ENCODE results near the gene DOK7. TPM values are rescaled to one million over a fixed set of nuclear protein-coding genes. Genes with fewer than 3 reads are reported as not detected.
"Not testable (repeated sequence)": the region's sequence is repeated elsewhere in the genome, so short reads cannot be mapped to it uniquely, and the experiment has no call there.

DOK7 gene
- total RNA-seq, 2 experiments from 2014 or later: not detected

DNA sequence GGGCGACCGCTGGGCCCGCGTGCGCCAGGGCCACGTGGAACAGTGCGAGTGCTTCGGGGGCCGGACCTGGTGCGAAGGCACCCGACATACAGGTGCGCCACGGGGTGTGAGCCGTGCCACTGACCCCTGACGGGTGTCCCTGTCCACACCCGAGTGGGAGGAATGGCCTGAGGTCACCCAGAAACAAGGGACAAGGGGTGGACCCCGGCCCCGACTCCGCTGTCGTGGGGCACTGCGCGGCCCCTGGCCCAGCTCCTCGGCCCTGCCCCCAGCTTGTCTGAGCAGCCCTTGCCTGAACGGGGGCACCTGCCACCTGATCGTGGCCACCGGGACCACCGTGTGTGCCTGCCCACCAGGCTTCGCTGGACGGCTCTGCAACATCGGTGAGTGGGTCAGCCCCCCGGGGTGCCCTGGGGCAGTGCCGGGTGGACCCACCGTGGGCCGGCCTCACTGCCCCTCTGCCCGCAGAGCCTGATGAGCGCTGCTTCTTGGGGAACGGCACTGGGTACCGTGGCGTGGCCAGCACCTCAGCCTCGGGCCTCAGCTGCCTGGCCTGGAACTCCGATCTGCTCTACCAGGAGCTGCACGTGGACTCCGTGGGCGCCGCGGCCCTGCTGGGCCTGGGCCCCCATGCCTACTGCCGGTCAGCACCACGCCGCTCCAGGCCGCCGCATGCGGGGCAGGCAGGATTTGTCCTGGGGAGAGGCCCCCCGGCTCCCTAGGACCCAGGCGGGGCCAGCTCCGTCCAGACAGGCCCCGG is 18.6 kb upstream of the DOK7 start:
- Mint-ChIP-seq H3K4me1 (no peaks in the 10 kb centered on the region), H3K36me3 (no peaks in the 10 kb centered on the region), H3K4me3 (no peak overlapping the region), H3K27ac (no peak overlapping the region), H3K9me3 (no peaks in the 10 kb centered on the region), H3K27me3 (no peaks in the 10 kb centered on the region)
- DNase-seq: no peak

DNA sequence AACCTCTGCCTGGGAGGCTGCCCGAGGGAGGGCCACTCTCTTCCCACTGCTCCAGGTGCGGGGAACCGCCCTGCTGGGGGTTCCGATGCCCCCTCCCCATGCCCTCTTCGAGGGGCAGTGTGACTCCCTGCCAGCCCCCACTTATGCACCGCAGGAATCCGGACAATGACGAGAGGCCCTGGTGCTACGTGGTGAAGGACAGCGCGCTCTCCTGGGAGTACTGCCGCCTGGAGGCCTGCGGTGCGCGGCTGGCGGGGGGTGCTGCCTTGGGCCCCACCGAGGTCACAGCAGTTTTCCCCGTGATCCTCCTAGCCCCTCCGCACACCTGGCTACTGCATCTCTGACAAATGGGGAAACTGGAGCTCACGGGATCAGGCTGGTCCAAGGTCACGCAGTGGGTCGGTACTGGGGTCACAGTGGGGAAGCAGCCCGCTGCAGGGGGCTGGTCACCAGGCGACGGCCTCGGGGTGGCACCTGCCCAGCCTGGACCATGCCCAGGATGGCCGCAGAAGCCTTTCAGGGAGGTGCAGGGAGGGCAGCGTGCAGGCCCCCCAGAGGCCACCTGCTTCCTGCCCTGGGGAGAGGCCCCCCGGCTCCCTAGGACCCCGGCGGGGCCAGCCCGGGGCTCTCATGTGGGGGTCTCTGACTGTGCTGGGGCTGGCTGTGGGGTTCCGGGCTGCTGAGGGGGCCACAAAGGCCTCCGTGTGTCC is 17.8 kb upstream of the DOK7 start:
- Mint-ChIP-seq H3K36me3 (no peaks in the 10 kb centered on the region), H3K27ac (no peak overlapping the region), H3K9me3 (no peaks in the 10 kb centered on the region), H3K27me3 (no peaks in the 10 kb centered on the region), H3K4me3 (no peak overlapping the region), H3K4me1 (no peaks in the 10 kb centered on the region)
- DNase-seq: no peak

DNA sequence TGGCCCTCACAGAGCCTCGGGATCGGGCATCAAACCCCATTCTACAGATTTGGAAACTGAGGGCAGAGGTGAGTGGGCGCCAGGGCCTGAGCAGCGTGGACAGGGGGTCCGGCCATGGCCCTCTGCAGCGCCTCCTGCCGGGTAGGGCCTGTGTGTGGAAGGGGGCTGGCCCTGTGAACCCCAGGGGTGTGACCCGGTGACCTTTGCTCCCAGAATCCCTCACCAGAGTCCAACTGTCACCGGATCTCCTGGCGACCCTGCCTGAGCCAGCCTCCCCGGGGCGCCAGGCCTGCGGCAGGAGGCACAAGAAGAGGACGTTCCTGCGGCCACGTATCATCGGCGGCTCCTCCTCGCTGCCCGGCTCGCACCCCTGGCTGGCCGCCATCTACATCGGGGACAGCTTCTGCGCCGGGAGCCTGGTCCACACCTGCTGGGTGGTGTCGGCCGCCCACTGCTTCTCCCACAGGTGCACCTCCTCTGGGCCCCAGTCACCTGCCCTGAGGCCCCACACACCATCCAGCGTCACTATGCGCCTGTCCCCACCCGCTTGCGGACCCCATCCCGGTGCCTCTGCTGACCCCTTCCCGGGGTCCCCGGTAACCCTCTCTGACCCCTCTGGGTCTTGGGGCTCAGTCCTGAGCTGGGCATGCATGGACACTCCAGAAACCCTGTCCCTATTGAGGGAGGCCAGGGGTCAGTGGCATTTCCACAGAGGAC is 17.1 kb upstream of the DOK7 start:
- Mint-ChIP-seq H3K27ac (no peak overlapping the region), H3K36me3 (no peaks in the 10 kb centered on the region), H3K4me1 (no peaks in the 10 kb centered on the region), H3K27me3 (peaks cover 4% of the 10 kb centered on the region), H3K4me3 (no peak overlapping the region), H3K9me3 (no peaks in the 10 kb centered on the region)
- no peak for DNase-seq

DNA sequence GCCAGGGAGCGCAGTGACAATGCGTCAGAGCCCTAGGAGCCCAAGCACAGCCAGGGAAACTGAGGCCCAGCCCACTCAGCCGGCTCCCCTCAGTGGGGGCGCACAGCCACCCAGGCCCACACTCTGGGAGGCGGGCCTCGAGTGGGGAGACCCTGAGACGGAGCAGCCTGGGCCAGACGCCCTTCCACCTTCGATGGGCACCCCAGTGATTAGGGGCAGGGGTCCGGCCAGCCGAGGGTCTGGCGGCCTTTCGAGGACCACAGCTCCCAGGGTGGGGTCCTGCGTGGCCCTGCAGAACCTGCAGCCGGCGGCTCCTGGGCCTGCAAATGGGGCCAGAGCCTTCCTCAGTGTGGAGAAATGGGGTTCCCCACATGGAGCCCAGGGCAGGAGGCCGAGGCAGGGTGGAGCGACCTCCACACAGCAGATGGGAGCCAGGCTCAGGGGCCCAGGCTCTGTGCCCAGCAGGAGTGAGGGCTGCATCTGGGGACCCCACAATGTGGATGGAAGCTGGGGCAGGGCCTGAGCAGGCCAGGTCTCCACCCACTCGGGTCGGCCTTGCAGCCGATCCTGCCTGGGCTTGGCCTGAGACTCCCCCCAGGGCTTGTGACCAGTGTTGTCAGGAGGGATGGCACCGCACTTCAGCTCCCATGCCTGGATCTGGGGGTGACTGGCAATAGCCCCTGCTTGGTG is 16.3 kb upstream of the DOK7 start:
- Mint-ChIP-seq H3K27ac (no peak overlapping the region), H3K4me1 (no peaks in the 10 kb centered on the region), H3K4me3 (no peak overlapping the region), H3K36me3 (no peaks in the 10 kb centered on the region), H3K9me3 (no peaks in the 10 kb centered on the region), H3K27me3 (peaks cover 4% of the 10 kb centered on the region)
- no peak for DNase-seq

DNA sequence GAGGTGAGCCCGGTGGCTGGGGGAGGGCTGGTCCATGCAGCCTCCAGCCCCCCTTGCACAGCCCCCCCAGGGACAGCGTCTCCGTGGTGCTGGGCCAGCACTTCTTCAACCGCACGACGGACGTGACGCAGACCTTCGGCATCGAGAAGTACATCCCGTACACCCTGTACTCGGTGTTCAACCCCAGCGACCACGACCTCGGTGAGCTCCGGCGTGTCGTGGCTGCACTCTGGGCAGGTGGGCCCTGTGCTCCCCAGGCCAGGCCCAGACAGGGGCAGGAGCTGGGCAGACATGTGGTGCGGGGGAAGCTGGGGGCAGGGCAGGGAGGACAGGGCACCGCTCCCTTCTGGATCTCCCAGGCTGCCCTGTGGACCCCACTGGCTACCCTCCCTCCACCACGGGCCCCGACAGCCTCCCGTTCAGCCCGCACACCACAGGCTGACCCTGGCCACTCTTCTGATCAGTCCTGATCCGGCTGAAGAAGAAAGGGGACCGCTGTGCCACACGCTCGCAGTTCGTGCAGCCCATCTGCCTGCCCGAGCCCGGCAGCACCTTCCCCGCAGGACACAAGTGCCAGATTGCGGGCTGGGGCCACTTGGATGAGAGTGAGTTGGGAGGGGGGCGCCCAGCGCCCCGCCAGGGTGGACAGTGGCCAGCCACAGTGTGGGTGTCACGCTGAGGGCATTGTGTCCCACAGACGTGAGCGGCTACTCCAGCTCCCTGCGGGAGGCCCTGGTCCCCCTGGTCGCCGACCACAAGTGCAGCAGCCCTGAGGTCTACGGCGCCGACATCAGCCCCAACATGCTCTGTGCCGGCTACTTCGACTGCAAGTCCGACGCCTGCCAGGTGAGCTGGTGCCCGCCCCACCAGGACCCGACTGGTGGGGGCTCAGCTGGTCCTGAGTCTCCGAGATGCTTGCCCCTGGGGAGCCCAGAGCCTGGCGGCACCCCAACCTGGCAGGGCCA is 15.4 kb upstream of the DOK7 start:
- Mint-ChIP-seq H3K4me1 (no peaks in the 10 kb centered on the region), H3K9me3 (no peaks in the 10 kb centered on the region), H3K4me3 (no peak overlapping the region), H3K27me3 (peaks cover 4% of the 10 kb centered on the region), H3K36me3 (no peaks in the 10 kb centered on the region), H3K27ac (no peak overlapping the region)
- no peak for DNase-seq

DNA sequence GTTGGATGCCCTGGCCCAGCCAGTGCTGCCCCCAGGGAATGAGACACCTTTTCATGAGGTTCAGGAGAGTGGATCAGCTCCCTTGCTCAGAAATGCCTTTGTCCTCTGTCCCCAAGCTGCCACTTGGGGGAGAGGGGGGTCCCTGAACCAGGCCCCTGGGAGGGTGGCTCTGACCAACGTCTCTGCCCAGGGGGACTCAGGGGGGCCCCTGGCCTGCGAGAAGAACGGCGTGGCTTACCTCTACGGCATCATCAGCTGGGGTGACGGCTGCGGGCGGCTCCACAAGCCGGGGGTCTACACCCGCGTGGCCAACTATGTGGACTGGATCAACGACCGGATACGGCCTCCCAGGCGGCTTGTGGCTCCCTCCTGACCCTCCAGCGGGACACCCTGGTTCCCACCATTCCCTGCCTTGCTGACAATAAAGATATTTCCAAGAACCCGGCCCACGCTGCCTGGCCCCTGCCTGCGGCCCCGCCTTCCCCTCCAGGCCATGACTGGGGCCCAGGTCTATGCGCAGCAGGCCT is 14.0 kb upstream of the DOK7 start:
- Mint-ChIP-seq H3K27ac (no peak overlapping the region), H3K27me3 (peaks cover 4% of the 10 kb centered on the region), H3K4me3 (no peak overlapping the region), H3K4me1 (no peaks in the 10 kb centered on the region), H3K36me3 (no peaks in the 10 kb centered on the region), H3K9me3 (no peaks in the 10 kb centered on the region)
- no peak for DNase-seq

DNA sequence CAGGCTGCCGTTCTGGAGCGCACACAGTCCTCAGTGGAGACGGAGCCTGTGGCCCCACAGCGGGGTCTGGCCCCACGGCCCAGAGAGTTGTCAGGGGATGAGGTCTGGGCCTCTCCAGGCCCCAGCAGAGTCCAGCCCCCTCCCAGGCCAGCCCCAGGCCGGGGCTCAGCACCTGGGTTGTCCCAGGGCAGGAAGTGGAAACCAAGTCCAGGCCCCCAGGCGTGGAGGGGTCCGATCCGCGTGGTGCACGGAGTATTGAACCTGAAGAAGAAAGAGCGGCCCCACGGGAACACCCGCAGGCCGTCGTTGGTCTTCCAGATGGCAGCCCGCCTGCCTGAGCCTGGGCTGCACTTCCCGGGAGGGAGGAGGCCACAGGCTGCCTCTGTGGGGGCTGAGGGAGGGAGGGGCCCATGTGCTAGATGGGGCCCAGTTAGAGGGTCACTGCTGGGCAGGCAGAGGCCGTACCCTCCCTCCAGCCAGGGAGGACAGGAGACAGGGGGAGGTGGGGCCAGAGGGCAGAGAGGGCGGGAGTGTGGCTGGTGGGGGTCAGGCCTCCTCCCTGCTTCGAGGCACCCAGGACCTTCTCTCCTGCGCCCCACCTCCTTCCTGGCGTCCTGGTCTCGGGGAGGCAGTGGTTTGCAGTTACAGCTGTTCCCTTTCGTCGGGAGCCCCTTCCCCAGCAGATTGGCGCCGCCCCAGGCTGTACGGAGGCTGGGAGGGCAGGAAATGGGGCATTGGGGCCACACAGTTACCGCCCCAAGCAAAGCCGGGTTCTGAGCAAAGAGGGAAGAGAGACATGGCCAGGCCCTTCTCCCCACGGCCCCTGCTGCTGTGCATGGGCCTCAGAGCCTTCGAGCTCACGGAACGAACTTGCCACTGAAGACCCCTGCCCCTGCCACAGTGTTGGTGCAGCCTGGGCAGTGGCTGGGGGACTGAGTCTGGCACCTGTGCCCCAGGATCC is 13.3 kb upstream of the DOK7 start:
- no peak overlapping the region for H3K27ac Mint-ChIP-seq
- peaks cover 4% of the 10 kb centered on the region for H3K27me3 Mint-ChIP-seq
- no peak for DNase-seq
- no peaks in the 10 kb centered on the region for H3K4me1 Mint-ChIP-seq
- no peaks in the 10 kb centered on the region for H3K36me3 Mint-ChIP-seq
- no peak overlapping the region for H3K4me3 Mint-ChIP-seq
- H3K9me3 Mint-ChIP-seq: peaks cover 2% of the 10 kb centered on the region

DNA sequence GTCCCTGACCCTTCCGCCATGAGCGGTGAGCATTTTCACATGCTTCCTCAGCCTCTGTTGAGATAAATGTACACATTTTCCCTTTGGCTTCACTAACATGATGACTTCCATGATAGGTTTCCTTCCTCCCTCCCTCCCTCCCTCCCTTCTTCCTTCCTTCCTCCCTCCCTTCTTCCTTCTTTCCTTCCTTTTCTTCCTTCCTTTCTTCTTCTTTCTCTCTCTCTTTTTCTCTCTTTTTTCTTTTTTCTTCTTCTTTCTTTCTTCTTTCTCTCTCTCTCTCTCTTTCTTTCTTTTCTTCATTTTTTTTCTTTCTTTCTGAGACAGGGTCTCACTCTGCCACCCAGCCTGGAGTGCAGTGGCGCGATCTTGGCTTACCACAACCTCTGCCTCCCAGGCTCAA is 12.5 kb upstream of the DOK7 start:
- Mint-ChIP-seq H3K27ac (no peak overlapping the region), H3K4me3 (no peak overlapping the region), H3K27me3 (peaks cover 4% of the 10 kb centered on the region), H3K36me3 (peaks cover 2% of the 10 kb centered on the region), H3K9me3 (peaks cover 6% of the 10 kb centered on the region), H3K4me1 (no peaks in the 10 kb centered on the region)
- no peak for DNase-seq

DNA sequence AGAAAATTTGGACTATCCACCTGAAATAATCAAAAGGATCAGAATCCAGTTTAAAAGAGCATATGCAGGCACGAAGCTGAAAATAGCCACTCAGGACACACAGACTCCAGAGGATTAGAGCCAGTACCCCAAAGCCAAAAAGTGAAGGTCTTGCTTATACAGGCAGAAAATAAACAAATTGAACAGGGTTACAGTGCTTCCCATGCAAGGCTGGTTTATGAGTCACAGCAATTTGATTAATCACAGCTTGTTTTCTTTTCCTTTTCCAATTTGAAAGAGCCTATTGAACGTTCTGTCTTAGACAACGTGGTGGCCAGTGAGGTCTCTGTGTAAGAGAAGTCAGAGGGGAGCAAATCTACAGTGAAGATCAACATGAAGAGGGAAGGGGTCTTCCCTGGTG is 11.2 kb upstream of the DOK7 start:
- DNase-seq: no peak
- Mint-ChIP-seq H3K9me3 (peaks cover 8% of the 10 kb centered on the region), H3K27me3 (peaks cover 4% of the 10 kb centered on the region), H3K4me3 (no peak overlapping the region), H3K36me3 (peaks cover 2% of the 10 kb centered on the region), H3K27ac (no peak overlapping the region), H3K4me1 (no peaks in the 10 kb centered on the region)

DNA sequence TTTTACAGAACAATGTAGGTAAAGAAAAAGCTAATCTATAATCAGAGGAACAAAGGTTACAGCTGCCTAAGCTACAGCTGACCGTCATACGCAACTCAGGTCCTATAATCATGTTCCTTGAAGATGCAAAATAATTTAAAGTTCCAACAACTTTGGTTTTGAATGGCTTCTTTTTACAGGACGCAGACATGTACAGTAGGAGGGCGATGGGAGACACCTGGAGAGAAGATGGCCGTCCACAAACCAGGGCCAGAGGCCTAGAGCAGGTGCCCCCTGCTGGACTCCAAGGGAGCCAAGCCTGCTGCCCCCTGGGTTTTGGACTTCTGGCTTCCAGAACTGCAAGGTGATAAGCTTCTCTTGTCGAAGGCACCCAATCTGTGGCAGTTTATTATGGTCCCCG is 10.7 kb upstream of the DOK7 start:
- H3K9me3 Mint-ChIP-seq: peaks cover 8% of the 10 kb centered on the region
- no peak overlapping the region for H3K27ac Mint-ChIP-seq
- no peak overlapping the region for H3K4me3 Mint-ChIP-seq
- H3K27me3 Mint-ChIP-seq: peaks cover 4% of the 10 kb centered on the region
- H3K36me3 Mint-ChIP-seq: peaks cover 2% of the 10 kb centered on the region
- no peak for DNase-seq
- H3K4me1 Mint-ChIP-seq: no peaks in the 10 kb centered on the region

DNA sequence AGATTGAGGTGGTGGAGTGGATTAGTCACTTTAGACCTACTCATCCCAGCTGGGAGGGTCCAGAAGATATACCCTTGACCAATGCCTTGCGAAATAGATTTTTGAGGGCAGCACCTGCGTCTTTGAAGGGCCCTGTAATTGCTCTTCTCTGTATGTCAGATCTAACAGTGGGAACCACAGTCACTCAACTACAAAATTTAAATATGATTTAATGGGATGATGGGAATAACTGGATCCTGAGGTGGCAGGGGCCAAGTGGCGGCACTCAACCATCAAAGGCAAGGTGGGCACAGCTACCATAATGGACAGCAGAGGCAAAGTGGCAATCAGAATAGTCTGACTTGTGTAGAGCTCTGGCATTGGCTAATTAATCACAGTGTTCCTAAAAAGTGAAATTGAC is 7.5 kb upstream of the DOK7 start:
- not testable (repeated sequence) for H3K27me3 Mint-ChIP-seq, H3K4me1 Mint-ChIP-seq, H3K9me3 Mint-ChIP-seq, H3K27ac Mint-ChIP-seq, H3K4me3 Mint-ChIP-seq, DNase-seq, H3K36me3 Mint-ChIP-seq

DNA sequence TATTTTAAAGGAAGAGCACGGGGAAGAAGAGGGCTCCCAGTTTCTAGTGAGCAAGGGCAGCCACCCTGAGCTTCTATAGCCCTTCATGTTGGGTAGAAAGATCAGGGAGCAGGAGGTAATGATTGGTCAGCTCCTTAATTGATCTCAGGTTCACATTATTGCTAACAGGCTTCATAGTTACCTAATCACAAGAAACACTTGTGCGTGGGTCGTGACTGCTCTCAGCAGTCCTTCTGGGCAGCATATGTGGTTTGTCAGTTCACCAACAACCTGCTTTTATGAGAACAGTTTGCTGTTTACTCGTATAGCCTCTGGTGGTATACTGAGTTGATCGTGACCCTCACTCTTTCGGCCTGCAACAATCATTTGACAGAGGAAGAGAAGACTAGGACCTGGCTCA is 4.7 kb upstream of the DOK7 start:
- no peak for DNase-seq
- H3K9me3 Mint-ChIP-seq: peaks cover 8% of the 10 kb centered on the region
- H3K27me3 Mint-ChIP-seq: peaks cover 14% of the 10 kb centered on the region
- H3K4me1 Mint-ChIP-seq: no peaks in the 10 kb centered on the region
- peaks cover 2% of the 10 kb centered on the region for H3K36me3 Mint-ChIP-seq
- H3K4me3 Mint-ChIP-seq: no peak overlapping the region
- H3K27ac Mint-ChIP-seq: no peak overlapping the region

DNA sequence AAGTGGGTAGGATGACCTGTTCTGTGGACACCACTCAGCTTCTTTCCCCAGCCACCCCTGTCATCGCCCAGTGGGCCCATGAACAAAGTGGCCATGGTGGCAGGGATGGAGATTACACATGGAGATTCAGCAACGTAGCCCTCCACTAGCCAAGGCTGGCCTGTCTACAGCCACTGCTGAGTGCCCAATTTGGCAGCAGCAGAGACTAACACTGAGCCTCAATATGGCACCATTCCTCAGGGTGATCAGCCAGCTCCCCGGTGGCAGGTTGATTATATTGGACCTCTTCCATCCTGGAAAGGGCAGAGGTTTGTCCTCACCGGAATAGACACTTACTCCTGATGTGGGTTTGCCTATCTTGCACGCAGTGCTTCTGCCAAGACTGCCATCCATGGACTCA is 4.0 kb upstream of the DOK7 start:
- not testable (repeated sequence) for H3K4me3 Mint-ChIP-seq, H3K27ac Mint-ChIP-seq, H3K4me1 Mint-ChIP-seq, H3K36me3 Mint-ChIP-seq, H3K9me3 Mint-ChIP-seq, DNase-seq
- peaks cover 14% of the 10 kb centered on the region for H3K27me3 Mint-ChIP-seq

Measured in activated naive CD8-positive, alpha-beta T cell treated with anti-CD3 and anti-CD28 coated beads for 36 hours (primary cell).